Measurements from ENCODE around the gene SRSF6. TPM values are rescaled to one million over a fixed set of nuclear protein-coding genes. Genes with fewer than 3 reads are reported as not detected.
"Not testable (repeated sequence)": the region's sequence is repeated elsewhere in the genome, so short reads cannot be mapped to it uniquely, and the experiment has no call there.

Gene SRSF6
- total RNA-seq, 2 experiments from 2014 or later = 108 to 162 TPM

GRCh38 chr20:43434565-43434964 is 23.1 kb upstream of the SRSF6 start:
- CTCF ChIA-PET = interaction anchor here (1.2 kb wide), 1 partner anchor 15 kb away, joined by 4 read pairs; no protein-coding TSS in a partner anchor
- ATAC-seq (no peak), DNase-seq (peak; percentile 8)
- Mint-ChIP-seq H3K4me1 (peaks cover 3% of the 10 kb centered on the region), H3K9me3 (ENCODE audit: low read depth) (no peaks in the 10 kb centered on the region), H3K36me3 (no peaks in the 10 kb centered on the region), H3K4me3 (no peak overlapping the region), H3K27me3 (peaks cover 6% of the 10 kb centered on the region), H3K27ac (no peak overlapping the region)

- DNase-seq = no peak
- H3K36me3 Mint-ChIP-seq = no peaks in the 10 kb centered on the region
- CTCF ChIA-PET = no interaction called here
- H3K4me1 Mint-ChIP-seq = peaks cover 3% of the 10 kb centered on the region
- H3K9me3 Mint-ChIP-seq (ENCODE audit: low read depth) = no peaks in the 10 kb centered on the region
- H3K27me3 Mint-ChIP-seq = peaks cover 9% of the 10 kb centered on the region
- ATAC-seq = no peak
- no peak overlapping the region for H3K4me3 Mint-ChIP-seq
- no peak overlapping the region for H3K27ac Mint-ChIP-seq
Observed at GRCh38 chr20:43438578-43439316, 18.9 kb upstream of the SRSF6 start.

DNA sequence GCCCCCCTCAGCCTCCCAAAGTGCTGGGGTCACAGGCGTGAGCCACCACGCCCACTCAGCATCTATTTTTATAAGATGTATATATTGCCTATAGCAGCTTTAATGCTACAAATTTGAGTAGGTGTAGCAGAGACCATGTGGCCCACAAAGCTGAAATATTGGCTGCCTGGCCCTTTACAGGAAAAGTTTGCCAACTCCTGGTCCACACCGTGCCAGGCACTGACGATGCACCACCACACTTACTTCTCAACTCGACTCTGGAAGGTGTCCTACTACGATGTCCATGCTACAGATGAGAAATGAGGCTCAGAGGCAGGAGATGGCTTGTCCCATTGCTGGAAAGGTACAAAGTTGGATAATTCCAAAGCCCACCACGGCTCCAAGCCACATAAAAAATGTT is 17.2 kb upstream of the SRSF6 start:
- Mint-ChIP-seq H3K4me1 (peaks cover 3% of the 10 kb centered on the region), H3K27me3 (peaks cover 10% of the 10 kb centered on the region), H3K4me3 (no peak overlapping the region), H3K36me3 (no peaks in the 10 kb centered on the region), H3K9me3 (ENCODE audit: low read depth) (no peaks in the 10 kb centered on the region), H3K27ac (no peak overlapping the region)
- CTCF ChIA-PET = no interaction called here
- no peak for ATAC-seq
- DNase-seq = no peak

GRCh38 chr20:43442282-43442880 is 15.3 kb upstream of the SRSF6 start:
- CTCF ChIA-PET = interaction anchor here (0.8 kb wide), 1 partner anchor 10 kb away, joined by 3 read pairs; no protein-coding TSS in a partner anchor
- Mint-ChIP-seq H3K9me3 (ENCODE audit: low read depth) (no peaks in the 10 kb centered on the region), H3K4me3 (no peak overlapping the region)

GRCh38 chr20:43444107-43444506 is 13.6 kb upstream of the SRSF6 start:
- no peaks in the 10 kb centered on the region for H3K9me3 Mint-ChIP-seq (ENCODE audit: low read depth)
- no peak overlapping the region for H3K27ac Mint-ChIP-seq
- H3K4me1 Mint-ChIP-seq = peaks cover 3% of the 10 kb centered on the region
- H3K36me3 Mint-ChIP-seq = no peaks in the 10 kb centered on the region
- no peak overlapping the region for H3K4me3 Mint-ChIP-seq
- DNase-seq = no peak
- peaks cover 19% of the 10 kb centered on the region for H3K27me3 Mint-ChIP-seq
- no peak for ATAC-seq
- CTCF ChIA-PET = interaction anchor here (1.1 to 1.4 kb wide), 2 partner anchors 11 to 673 kb away, joined by 3 to 4 read pairs; no protein-coding TSS in a partner anchor

More at GRCh38 chr20:43442282-43442880, 15.3 kb upstream of the SRSF6 start:
- peaks cover 13% of the 10 kb centered on the region for H3K27me3 Mint-ChIP-seq
- DNase-seq = no peak
- peaks cover 3% of the 10 kb centered on the region for H3K4me1 Mint-ChIP-seq
- H3K36me3 Mint-ChIP-seq = no peaks in the 10 kb centered on the region
- ATAC-seq = no peak
- H3K27ac Mint-ChIP-seq = no peak overlapping the region

DNA sequence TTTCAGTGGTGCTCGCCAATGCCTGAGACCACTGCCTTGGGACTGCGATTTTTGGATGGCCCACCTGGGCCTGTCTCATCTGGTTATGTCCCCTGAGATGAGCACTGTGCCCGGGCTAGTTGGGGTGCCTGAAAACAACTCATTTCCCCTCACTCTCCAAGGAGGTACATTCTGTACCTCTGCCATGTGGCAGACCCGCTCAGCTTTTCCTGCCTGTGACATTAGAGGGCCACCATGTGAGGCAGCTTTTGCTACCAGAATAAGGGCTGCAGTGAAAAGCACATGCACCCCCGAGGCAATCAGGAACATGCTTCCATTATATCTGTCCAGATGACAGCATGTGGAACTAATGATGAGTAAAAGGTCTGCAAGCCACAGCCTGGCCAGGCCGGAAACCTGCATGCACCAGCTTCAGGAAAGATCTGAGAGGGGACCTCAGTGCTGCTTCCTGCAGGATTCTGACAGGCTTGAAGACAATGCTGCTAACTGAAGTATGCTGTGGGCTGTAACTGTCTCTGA is 11.3 kb upstream of the SRSF6 start:
- no peak for ATAC-seq
- peaks cover 5% of the 10 kb centered on the region for H3K4me1 Mint-ChIP-seq
- H3K9me3 Mint-ChIP-seq (ENCODE audit: low read depth) = no peaks in the 10 kb centered on the region
- H3K36me3 Mint-ChIP-seq = no peaks in the 10 kb centered on the region
- H3K4me3 Mint-ChIP-seq = no peak overlapping the region
- H3K27ac Mint-ChIP-seq = no peak overlapping the region
- CTCF ChIA-PET = interaction anchor here (1.4 to 1.5 kb wide), 2 partner anchors 10 to 246 kb away, joined by 5 to 6 read pairs; no protein-coding TSS in a partner anchor
- peaks cover 32% of the 10 kb centered on the region for H3K27me3 Mint-ChIP-seq
- DNase-seq = no peak

- not testable (repeated sequence) for H3K9me3 Mint-ChIP-seq (ENCODE audit: low read depth); H3K4me1 Mint-ChIP-seq; H3K27ac Mint-ChIP-seq; DNase-seq; H3K4me3 Mint-ChIP-seq; H3K36me3 Mint-ChIP-seq
- peaks cover 31% of the 10 kb centered on the region for H3K27me3 Mint-ChIP-seq
- ATAC-seq = peak; percentile 20
- CTCF ChIA-PET = interaction anchor here (0.6 to 2.0 kb wide), 12 partner anchors 10 to 647 kb away, joined by 3 to 23 read pairs (median 4); partner anchors contain the start of gene SRSF6
Observed at GRCh38 chr20:43448431-43448747, 9.3 kb upstream of the SRSF6 start.

DNA sequence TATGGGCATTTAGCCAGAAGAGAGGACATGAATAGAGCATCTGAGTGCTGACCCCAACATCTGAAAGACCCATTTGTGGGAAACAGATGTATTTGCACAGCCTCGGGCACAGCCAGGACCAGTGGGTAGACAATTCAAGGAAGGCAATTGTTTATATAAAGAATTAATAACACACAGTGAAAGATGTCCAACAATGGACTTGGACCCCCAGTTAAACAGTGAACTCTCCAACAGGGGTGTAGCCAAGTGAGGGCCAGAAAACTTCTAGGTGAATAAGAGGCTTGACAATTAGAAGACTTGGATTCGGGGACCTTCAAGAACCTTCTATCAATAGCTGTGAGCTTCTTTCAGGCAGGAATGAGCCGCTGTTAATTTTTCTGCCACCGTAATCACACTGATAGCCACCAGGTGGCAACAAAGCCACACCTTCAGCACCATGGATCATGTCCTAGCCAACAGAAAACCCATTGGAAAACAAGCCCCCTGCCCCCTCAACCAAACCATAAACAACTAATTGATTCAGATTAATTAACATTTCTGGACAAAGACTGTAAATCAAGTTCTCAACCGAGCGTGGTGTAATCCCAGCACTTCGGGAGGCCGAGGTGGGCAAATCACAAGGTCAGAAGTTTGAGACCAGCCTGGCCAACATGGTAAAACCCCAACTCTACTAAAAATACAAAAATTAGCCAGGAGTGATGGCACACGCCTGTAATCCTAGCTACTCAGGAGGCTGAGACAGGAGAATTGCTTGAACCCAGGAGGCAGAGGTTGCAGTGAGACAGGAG is 8.8 kb upstream of the SRSF6 start:
- CTCF ChIA-PET = interaction anchor here (0.6 to 2.0 kb wide), 19 partner anchors 9 to 1760 kb away, joined by 3 to 23 read pairs (median 3); partner anchors contain the start of gene SRSF6
- ATAC-seq (peak; percentile 67), DNase-seq (peak; percentile 61)
- no peak overlapping the region for H3K27ac Mint-ChIP-seq
- H3K4me3 Mint-ChIP-seq = no peak overlapping the region
- H3K36me3 Mint-ChIP-seq = no peaks in the 10 kb centered on the region
- no peaks in the 10 kb centered on the region for H3K9me3 Mint-ChIP-seq (ENCODE audit: low read depth)
- peaks cover 5% of the 10 kb centered on the region for H3K4me1 Mint-ChIP-seq
- H3K27me3 Mint-ChIP-seq = peaks cover 26% of the 10 kb centered on the region

DNA sequence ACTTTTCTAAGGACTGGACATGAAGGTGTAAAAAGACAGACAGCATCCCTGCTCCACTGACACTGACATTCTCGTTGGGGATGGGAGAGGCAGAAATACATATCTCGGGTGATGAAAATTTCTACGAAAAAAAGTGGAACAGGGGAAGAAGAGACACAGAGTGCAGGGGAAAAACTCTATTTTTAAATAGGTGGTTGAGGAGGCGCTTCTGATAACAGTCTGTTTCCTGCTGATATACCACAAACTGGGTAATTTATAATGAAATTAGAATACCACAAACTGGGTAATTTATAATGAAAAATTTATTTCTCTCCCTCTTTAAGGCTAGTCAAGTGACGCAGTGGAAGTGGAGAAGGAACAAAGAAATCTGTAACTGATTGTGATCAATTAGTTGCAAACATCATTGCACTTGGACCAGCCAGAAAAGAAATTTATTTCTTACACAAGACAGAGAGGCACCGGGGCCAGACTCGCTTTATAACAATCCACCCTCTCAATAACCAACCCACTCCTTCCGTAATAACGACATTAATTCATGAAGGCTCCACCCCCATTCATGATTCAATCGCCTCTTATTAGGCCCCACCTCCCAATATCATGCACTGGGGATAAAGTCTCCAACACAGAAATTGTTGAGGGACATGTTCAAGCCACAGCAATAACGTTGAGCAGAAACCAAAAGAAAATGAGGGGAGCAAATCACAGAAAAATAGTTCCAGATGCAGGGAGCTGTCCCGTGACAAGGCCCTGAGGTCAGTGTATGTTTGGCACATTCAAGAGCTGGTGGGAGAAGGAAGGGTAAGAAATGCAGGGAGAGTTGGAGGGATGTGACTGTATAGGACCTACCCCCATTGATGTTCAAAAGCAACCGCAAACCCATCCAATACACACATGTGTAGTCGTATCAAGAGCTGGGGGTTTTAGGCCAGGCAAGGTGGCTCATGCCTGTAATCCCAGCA is 6.6 kb upstream of the SRSF6 start:
- Mint-ChIP-seq H3K4me1 (peaks cover 5% of the 10 kb centered on the region), H3K9me3 (ENCODE audit: low read depth) (no peaks in the 10 kb centered on the region), H3K27ac (no peak overlapping the region), H3K36me3 (no peaks in the 10 kb centered on the region), H3K4me3 (no peak overlapping the region), H3K27me3 (peaks cover 31% of the 10 kb centered on the region)
- CTCF ChIA-PET = no interaction called here
- DNase-seq (no peak), ATAC-seq (no peak)

GRCh38 chr20:43452404-43453126 is 5.1 kb upstream of the SRSF6 start:
- ATAC-seq (no peak), DNase-seq (no peak)
- Mint-ChIP-seq H3K4me1 (peaks cover 12% of the 10 kb centered on the region), H3K4me3 (no peak overlapping the region), H3K27me3 (peaks cover 28% of the 10 kb centered on the region), H3K36me3 (no peaks in the 10 kb centered on the region), H3K9me3 (ENCODE audit: low read depth) (no peaks in the 10 kb centered on the region), H3K27ac (no peak overlapping the region)
- CTCF ChIA-PET = interaction anchor here (1.1 kb wide), 1 partner anchor 11 kb away, joined by 3 read pairs; no protein-coding TSS in a partner anchor

DNA sequence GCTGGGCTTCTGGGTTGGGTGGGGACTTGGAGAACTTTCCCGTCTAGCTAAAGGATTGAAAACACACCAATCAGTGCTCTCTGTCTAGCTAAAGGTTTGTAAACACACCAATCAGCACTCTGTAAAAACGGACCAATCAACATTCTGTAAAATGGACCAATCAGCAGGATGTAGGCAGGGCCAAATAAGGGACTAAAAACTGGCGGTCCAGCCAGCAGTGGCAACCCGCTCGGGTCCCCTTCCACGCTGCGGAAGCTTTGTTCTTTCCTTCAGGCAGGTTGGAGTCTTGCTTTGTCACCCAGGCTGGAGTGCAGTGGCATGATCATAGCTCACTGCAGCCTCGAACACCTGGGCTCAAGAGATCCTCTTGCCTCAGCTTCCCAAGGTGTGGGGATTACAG is 1.4 kb upstream of the SRSF6 start:
- H3K36me3 Mint-ChIP-seq = peaks cover 23% of the 10 kb centered on the region
- not testable (repeated sequence) for H3K27ac Mint-ChIP-seq; ATAC-seq; DNase-seq; H3K9me3 Mint-ChIP-seq (ENCODE audit: low read depth)
- H3K4me1 Mint-ChIP-seq = peaks cover 27% of the 10 kb centered on the region
- peaks cover 10% of the 10 kb centered on the region for H3K27me3 Mint-ChIP-seq
- peak overlapping the region; percentile 88 for H3K4me3 Mint-ChIP-seq
- CTCF ChIA-PET = interaction anchor here (1.2 to 1.7 kb wide), 3 partner anchors 9 to 1841 kb away, joined by 3 to 7 read pairs (median 5); no protein-coding TSS in a partner anchor
